ENCODE measurements around the gene SNAI3. TPM values are rescaled to one million over a fixed set of nuclear protein-coding genes. Genes with fewer than 3 reads are reported as not detected.

The SNAI3 gene
- total RNA-seq: 1 to 10 TPM in 2 of 4 donors, under 1 TPM in 1, not detected in 1; 0.39 to 1.7 (median 1.1) TPM

GRCh38 chr16:88686439-88687253 is at the start of gene SNAI3:
Gene SNAI3 (minus strand): TSS chr16:88686507. CDS start chr16:88686406, 101 bp downstream.
- Histone ChIP-seq H3K27ac (peak within 1 kb of the TSS in 1 of 4 donors; percentile 2), H3K36me3 (no peaks in the 10 kb centered on the region), H3K4me3 (peak within 1 kb of the TSS; percentile 21 to 53), H3K9me3 (no peaks in the 10 kb centered on the region), H3K4me1 (peaks cover 0 to 26% (median 10%) of the 10 kb centered on the region in 3 donors), H3K27me3 (peaks cover 100% of the 10 kb centered on the region)
- peak; percentile 72 for ATAC-seq
- TF ChIP-seq CTCF (IDR thresholded peaks at IDR 0.05) (no peak), POLR2A (IDR thresholded peaks at IDR 0.05) (no peak), EP300 (IDR thresholded peaks at IDR 0.05) (no peak), POLR2AphosphoS5 (IDR thresholded peaks at IDR 0.05) (no peak)
- WGBS, 2 donors (ENCODE audit: low coverage in 1 of 2): no CpG with 5 or more reads among the region's 65 CpGs

- WGBS, 2 donors (ENCODE audit: low coverage in 1 of 2): no CpG with 5 or more reads among the region's 21 CpGs
- H3K27me3 ChIP-seq: no peaks in the 10 kb centered on the region
- H3K9me3 ChIP-seq: no peaks in the 10 kb centered on the region
- no peak overlapping the region for H3K27ac ChIP-seq
- H3K4me3 ChIP-seq: no peak overlapping the region
- peaks cover 0 to 15% (median 0%) of the 10 kb centered on the region in 3 donors for H3K4me1 ChIP-seq
- TF ChIP-seq EP300 (IDR thresholded peaks at IDR 0.05) (no peak), POLR2A (IDR thresholded peaks at IDR 0.05) (no peak), POLR2AphosphoS5 (IDR thresholded peaks at IDR 0.05) (no peak), CTCF (IDR thresholded peaks at IDR 0.05) (no peak)
- H3K36me3 ChIP-seq: peaks cover 0 to 98% of the 10 kb centered on the region in 2 donors
- ATAC-seq: no peak
These were observed 49.8 kb upstream of the SNAI3 start for GRCh38 chr16:88736088-88736487.

- H3K27me3 ChIP-seq: no peaks in the 10 kb centered on the region
- H3K4me3 ChIP-seq: no peak overlapping the region
- H3K9me3 ChIP-seq: no peaks in the 10 kb centered on the region
- TF ChIP-seq EP300 (IDR thresholded peaks at IDR 0.05) (no peak), POLR2A (IDR thresholded peaks at IDR 0.05) (no peak), POLR2AphosphoS5 (IDR thresholded peaks at IDR 0.05) (no peak), CTCF (IDR thresholded peaks at IDR 0.05) (no peak)
- peaks cover 0 to 98% of the 10 kb centered on the region in 2 donors for H3K36me3 ChIP-seq
- H3K27ac ChIP-seq: no peak overlapping the region
- WGBS, 2 donors (ENCODE audit: low coverage in 1 of 2): 80% methylated on average over 3 of the region's 10 CpGs; no CpG with 5 or more reads in 1 of the 2 donors
- no peak for ATAC-seq
- H3K4me1 ChIP-seq: peaks cover 0 to 15% (median 0%) of the 10 kb centered on the region in 3 donors
These were observed 49.3 kb upstream of the SNAI3 start for GRCh38 chr16:88735616-88736015.

- ATAC-seq: no peak
- Histone ChIP-seq H3K27me3 (no peaks in the 10 kb centered on the region), H3K4me3 (no peak overlapping the region), H3K36me3 (peaks cover 0 to 98% of the 10 kb centered on the region in 2 donors), H3K4me1 (peaks cover 0 to 15% (median 0%) of the 10 kb centered on the region in 3 donors), H3K27ac (no peak overlapping the region), H3K9me3 (no peaks in the 10 kb centered on the region)
- TF ChIP-seq EP300 (IDR thresholded peaks at IDR 0.05): no peak
- TF ChIP-seq CTCF (IDR thresholded peaks at IDR 0.05): no peak
- TF ChIP-seq POLR2A (IDR thresholded peaks at IDR 0.05): no peak
- TF ChIP-seq POLR2AphosphoS5 (IDR thresholded peaks at IDR 0.05): no peak
- 97 to 100% methylated on average over 1 to 5 of the region's 16 CpGs for WGBS, 2 donors (ENCODE audit: low coverage in 1 of 2)
These were observed 48.8 kb upstream of the SNAI3 start for GRCh38 chr16:88735121-88735520.

GRCh38 chr16:88734361-88734728 is 48.0 kb upstream of the SNAI3 start:
- Histone ChIP-seq H3K4me1 (peaks cover 0 to 15% (median 0%) of the 10 kb centered on the region in 3 donors), H3K9me3 (no peaks in the 10 kb centered on the region), H3K36me3 (peaks cover 0 to 96% of the 10 kb centered on the region in 2 donors), H3K4me3 (no peak overlapping the region), H3K27ac (no peak overlapping the region), H3K27me3 (no peaks in the 10 kb centered on the region)
- WGBS, 2 donors (ENCODE audit: low coverage in 1 of 2): no CpG with 5 or more reads among the region's 23 CpGs
- no peak for ATAC-seq
- no peak for TF ChIP-seq CTCF (IDR thresholded peaks at IDR 0.05)
- TF ChIP-seq POLR2AphosphoS5 (IDR thresholded peaks at IDR 0.05): no peak
- TF ChIP-seq EP300 (IDR thresholded peaks at IDR 0.05): no peak
- no peak for TF ChIP-seq POLR2A (IDR thresholded peaks at IDR 0.05)

Data from gastroesophageal sphincter (tissue), 4 donors.